Activated naive CD8-positive, alpha-beta T cell treated with anti-CD3 and anti-CD28 coated beads, Interleukin-2, amount 50 U/mL, for 24 hours (primary cell): ENCODE measurements around the gene TRIM44.
A peak's percentile ranks its signal among the peaks of the same experiment; 100 is the strongest.

Experiments
- ATAC-seq: fragments of 150-1000 bp; cut with Tn5 transposase; one replicate; pipeline ENCODE4 v1.10.0; 2021
- DNase-seq: peaks from one replicate; pipeline ENCODE4 v3.0.0; 2021
- H3K27ac Mint-ChIP-seq: one replicate; pipeline ENCODE4 v1.8.0; 2021; ENCODE audit warnings: mild to moderate bottlenecking, mixed read lengths
- H3K27me3 Mint-ChIP-seq: one replicate; pipeline ENCODE4 v1.8.0; 2021; ENCODE audit warnings: mixed read lengths
- H3K36me3 Mint-ChIP-seq: one replicate; pipeline ENCODE4 v1.8.0; 2021; ENCODE audit warnings: low read depth, mixed read lengths
- H3K4me1 Mint-ChIP-seq: one replicate; pipeline ENCODE4 v1.8.0; 2021; ENCODE audit warnings: mixed read lengths
- H3K4me3 Mint-ChIP-seq: one replicate; pipeline ENCODE4 v1.8.0; 2021; ENCODE audit warnings: mild to moderate bottlenecking, moderate library complexity, mixed read lengths
- H3K9me3 Mint-ChIP-seq: one replicate; pipeline ENCODE4 v1.8.0; 2021; ENCODE audit warnings: mixed read lengths

Gene TRIM44

GRCh38 chr11:35784699-35785098 is 122.1 kb downstream of the TRIM44 start:
- H3K9me3 Mint-ChIP-seq: no peaks in the 10 kb centered on the region
- DNase-seq: no peak
- no peak overlapping the region for H3K27ac Mint-ChIP-seq
- H3K27me3 Mint-ChIP-seq: no peaks in the 10 kb centered on the region
- peaks cover 56% of the 10 kb centered on the region for H3K4me1 Mint-ChIP-seq
- no peak overlapping the region for H3K4me3 Mint-ChIP-seq
- H3K36me3 Mint-ChIP-seq: peaks cover 3% of the 10 kb centered on the region
- no peak for ATAC-seq

GRCh38 chr11:35785287-35786167 is 123.0 kb downstream of the TRIM44 start:
- Mint-ChIP-seq H3K4me1 (peaks cover 57% of the 10 kb centered on the region), H3K27me3 (no peaks in the 10 kb centered on the region), H3K9me3 (no peaks in the 10 kb centered on the region), H3K4me3 (no peak overlapping the region), H3K36me3 (peaks cover 5% of the 10 kb centered on the region), H3K27ac (no peak overlapping the region)
- peak; percentile 80 for ATAC-seq
- no peak for DNase-seq

- no peak for ATAC-seq
- peaks cover 6% of the 10 kb centered on the region for H3K36me3 Mint-ChIP-seq
- H3K4me1 Mint-ChIP-seq: peaks cover 53% of the 10 kb centered on the region
- no peaks in the 10 kb centered on the region for H3K9me3 Mint-ChIP-seq
- H3K4me3 Mint-ChIP-seq: no peak overlapping the region
- no peak for DNase-seq
- no peaks in the 10 kb centered on the region for H3K27me3 Mint-ChIP-seq
- H3K27ac Mint-ChIP-seq: no peak overlapping the region
Observed at GRCh38 chr11:35786188-35786587, 123.6 kb downstream of the TRIM44 start.

DNA sequence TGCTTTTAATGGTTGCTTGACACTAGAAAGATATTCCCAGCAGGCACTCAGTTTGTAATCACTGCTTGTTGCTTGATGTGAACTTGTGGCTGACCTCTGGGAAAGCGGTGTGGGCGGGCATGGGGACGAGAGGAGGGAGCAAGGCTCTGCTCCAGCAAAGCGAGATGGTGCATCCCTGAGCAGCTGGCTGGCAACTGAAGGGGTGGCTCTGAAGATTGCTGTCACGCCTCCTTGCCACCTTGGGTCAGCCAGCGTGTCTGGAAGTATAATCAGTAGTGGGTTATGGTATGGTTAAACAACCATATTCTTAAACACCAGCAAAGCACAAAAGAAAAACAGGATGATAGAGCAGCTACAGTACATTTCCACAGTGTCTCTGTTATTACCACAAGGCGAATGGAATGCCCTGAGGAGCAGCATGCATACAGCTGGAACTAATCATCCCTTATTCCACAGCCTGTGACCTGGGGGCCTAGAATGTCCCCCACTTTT is 124.5 kb downstream of the TRIM44 start:
- DNase-seq: no peak
- H3K36me3 Mint-ChIP-seq: peaks cover 9% of the 10 kb centered on the region
- no peak overlapping the region for H3K27ac Mint-ChIP-seq
- peaks cover 46% of the 10 kb centered on the region for H3K4me1 Mint-ChIP-seq
- no peak for ATAC-seq
- no peaks in the 10 kb centered on the region for H3K27me3 Mint-ChIP-seq
- H3K9me3 Mint-ChIP-seq: no peaks in the 10 kb centered on the region
- no peak overlapping the region for H3K4me3 Mint-ChIP-seq

DNA sequence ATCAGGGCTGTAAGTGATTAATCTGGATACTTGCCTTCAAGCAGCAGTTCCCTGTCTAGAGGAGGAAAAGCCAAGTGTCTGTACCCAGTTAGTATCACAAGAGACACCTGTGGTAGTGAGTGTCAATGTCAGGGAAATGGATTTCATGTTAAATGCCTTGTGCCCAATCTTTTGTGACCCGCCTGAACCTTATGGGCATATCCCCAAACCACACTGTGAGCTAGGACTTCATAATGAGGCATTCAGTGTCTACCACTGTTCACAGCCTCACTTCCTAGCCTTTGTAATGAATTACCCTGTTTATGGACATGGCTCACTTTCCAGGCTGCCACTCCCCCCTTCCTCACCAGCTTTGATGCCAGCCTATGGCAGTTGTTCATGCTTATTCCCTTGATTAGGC is 125.1 kb downstream of the TRIM44 start:
- DNase-seq (no peak), ATAC-seq (no peak)
- Mint-ChIP-seq H3K4me3 (no peak overlapping the region), H3K36me3 (peaks cover 9% of the 10 kb centered on the region), H3K27ac (no peak overlapping the region), H3K9me3 (no peaks in the 10 kb centered on the region), H3K27me3 (no peaks in the 10 kb centered on the region), H3K4me1 (peaks cover 41% of the 10 kb centered on the region)

DNA sequence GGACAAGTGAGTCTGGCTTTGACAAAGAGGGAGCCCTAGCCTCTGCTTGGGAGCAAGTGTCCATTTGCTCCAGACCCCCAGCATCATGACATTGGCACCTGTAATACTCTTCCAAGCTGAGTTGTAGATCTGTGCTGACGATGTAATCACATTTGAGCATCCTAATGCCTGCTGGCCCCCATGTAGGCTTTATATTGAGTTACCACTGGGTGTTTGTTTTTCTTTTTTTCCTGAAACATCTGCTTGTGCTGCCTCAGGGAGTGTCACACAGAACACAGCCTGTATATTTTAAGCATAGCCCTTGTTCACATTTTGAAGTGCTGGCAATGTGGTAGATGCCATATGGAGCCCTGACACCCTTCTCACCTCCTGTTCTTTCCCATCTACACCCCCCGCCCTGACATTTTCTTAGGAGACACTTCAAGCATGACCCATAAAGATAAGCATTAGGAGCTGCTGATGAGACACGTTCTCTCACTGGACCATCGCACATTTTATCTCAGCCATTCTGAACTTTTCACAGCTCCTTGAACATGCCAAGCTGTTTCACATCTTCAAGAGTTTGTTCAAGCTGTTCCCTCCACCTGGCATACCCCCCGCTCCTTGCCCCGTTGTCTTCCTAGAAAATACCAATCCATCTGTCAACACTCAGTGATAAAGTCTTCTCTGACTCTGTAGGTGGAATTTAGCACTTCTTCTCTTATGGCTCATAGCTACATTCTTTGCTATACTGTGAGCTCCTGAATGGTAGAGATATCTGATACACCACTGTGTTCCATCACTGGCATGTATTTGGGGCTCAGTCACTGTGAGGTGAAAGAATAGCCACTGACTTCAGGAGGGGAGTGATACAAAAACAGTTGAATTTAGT is 128.7 kb downstream of the TRIM44 start:
- peaks cover 18% of the 10 kb centered on the region for H3K36me3 Mint-ChIP-seq
- no peaks in the 10 kb centered on the region for H3K27me3 Mint-ChIP-seq
- H3K4me3 Mint-ChIP-seq: no peak overlapping the region
- DNase-seq (no peak), ATAC-seq (no peak)
- H3K4me1 Mint-ChIP-seq: peaks cover 9% of the 10 kb centered on the region
- no peak overlapping the region for H3K27ac Mint-ChIP-seq
- no peaks in the 10 kb centered on the region for H3K9me3 Mint-ChIP-seq

GRCh38 chr11:35792148-35792845 is 129.7 kb downstream of the TRIM44 start:
- no peak for DNase-seq
- Mint-ChIP-seq H3K27ac (no peak overlapping the region), H3K4me3 (no peak overlapping the region), H3K4me1 (peaks cover 9% of the 10 kb centered on the region), H3K9me3 (no peaks in the 10 kb centered on the region), H3K27me3 (no peaks in the 10 kb centered on the region), H3K36me3 (peaks cover 18% of the 10 kb centered on the region)
- ATAC-seq: no peak

DNA sequence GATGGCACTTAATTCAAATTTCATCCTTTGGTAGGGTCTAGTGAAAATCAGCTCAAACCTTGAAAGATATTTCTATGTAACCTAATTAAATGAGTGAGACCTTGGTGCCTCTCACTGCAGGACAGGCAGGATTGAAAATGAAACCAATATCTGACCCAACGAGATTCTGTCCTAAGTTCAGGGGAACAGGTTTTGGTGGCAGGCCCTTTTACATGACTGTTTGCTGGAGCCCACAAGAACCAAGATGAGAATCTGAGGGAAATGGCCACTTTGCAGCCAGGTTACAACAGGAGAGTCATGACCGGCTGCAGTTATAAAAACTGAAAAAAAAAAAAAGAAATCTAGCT is 130.2 kb downstream of the TRIM44 start:
- DNase-seq (no peak), ATAC-seq (no peak)
- H3K27me3 Mint-ChIP-seq: no peaks in the 10 kb centered on the region
- no peak overlapping the region for H3K27ac Mint-ChIP-seq
- H3K4me1 Mint-ChIP-seq: peaks cover 9% of the 10 kb centered on the region
- no peak overlapping the region for H3K4me3 Mint-ChIP-seq
- H3K9me3 Mint-ChIP-seq: no peaks in the 10 kb centered on the region
- peaks cover 18% of the 10 kb centered on the region for H3K36me3 Mint-ChIP-seq

- Mint-ChIP-seq H3K9me3 (no peaks in the 10 kb centered on the region), H3K36me3 (peaks cover 18% of the 10 kb centered on the region), H3K27ac (no peak overlapping the region), H3K4me1 (peaks cover 9% of the 10 kb centered on the region), H3K4me3 (no peak overlapping the region), H3K27me3 (no peaks in the 10 kb centered on the region)
- DNase-seq: no peak
- ATAC-seq: no peak
Observed at GRCh38 chr11:35794333-35794732, 131.8 kb downstream of the TRIM44 start.

- ATAC-seq (no peak), DNase-seq (no peak)
- Mint-ChIP-seq H3K9me3 (no peaks in the 10 kb centered on the region), H3K27ac (no peak overlapping the region), H3K4me1 (peaks cover 9% of the 10 kb centered on the region), H3K27me3 (no peaks in the 10 kb centered on the region), H3K36me3 (peaks cover 23% of the 10 kb centered on the region), H3K4me3 (no peak overlapping the region)
Observed at GRCh38 chr11:35794850-35795249, 132.3 kb downstream of the TRIM44 start.

- no peak for DNase-seq
- no peak overlapping the region for H3K4me3 Mint-ChIP-seq
- no peaks in the 10 kb centered on the region for H3K9me3 Mint-ChIP-seq
- ATAC-seq: no peak
- no peak overlapping the region for H3K27ac Mint-ChIP-seq
- no peaks in the 10 kb centered on the region for H3K27me3 Mint-ChIP-seq
- H3K36me3 Mint-ChIP-seq: peaks cover 18% of the 10 kb centered on the region
- H3K4me1 Mint-ChIP-seq: peaks cover 16% of the 10 kb centered on the region
Observed at GRCh38 chr11:35796562-35796961, 134.0 kb downstream of the TRIM44 start.

- Mint-ChIP-seq H3K4me3 (no peak overlapping the region), H3K27me3 (no peaks in the 10 kb centered on the region), H3K9me3 (no peaks in the 10 kb centered on the region), H3K36me3 (peaks cover 16% of the 10 kb centered on the region), H3K4me1 (peaks cover 16% of the 10 kb centered on the region), H3K27ac (no peak overlapping the region)
- ATAC-seq (no peak), DNase-seq (no peak)
Observed at GRCh38 chr11:35798423-35798822, 135.8 kb downstream of the TRIM44 start.

GRCh38 chr11:35798983-35799382 is 136.4 kb downstream of the TRIM44 start:
- Mint-ChIP-seq H3K27me3 (no peaks in the 10 kb centered on the region), H3K36me3 (peaks cover 16% of the 10 kb centered on the region), H3K4me3 (no peak overlapping the region), H3K9me3 (no peaks in the 10 kb centered on the region), H3K27ac (no peak overlapping the region), H3K4me1 (peaks cover 16% of the 10 kb centered on the region)
- no peak for DNase-seq
- no peak for ATAC-seq

DNA sequence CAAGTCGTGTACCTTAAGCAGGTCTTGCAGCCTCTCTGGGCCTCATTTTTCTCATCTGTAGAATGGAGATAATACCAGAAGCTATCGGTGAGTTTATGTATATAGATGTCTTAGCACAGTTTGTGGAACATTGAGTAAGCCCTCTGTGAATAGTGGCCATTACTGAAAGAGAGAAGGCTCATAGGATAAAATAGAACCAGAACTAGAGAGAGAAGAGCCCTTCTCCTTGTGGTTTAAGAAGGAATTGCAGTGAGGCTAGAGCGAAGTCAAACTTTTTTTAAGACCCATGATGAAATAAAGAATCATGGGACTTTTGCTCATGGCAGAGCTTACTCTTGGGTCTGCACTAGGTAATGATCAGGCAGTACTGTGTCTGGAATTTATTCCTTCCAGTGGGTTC is 137.1 kb downstream of the TRIM44 start:
- Mint-ChIP-seq H3K4me3 (no peak overlapping the region), H3K27ac (no peak overlapping the region), H3K27me3 (no peaks in the 10 kb centered on the region), H3K9me3 (no peaks in the 10 kb centered on the region), H3K4me1 (peaks cover 16% of the 10 kb centered on the region), H3K36me3 (peaks cover 16% of the 10 kb centered on the region)
- ATAC-seq (no peak), DNase-seq (no peak)
